ENCODE results near the gene MLF1.

- TF ChIP-seq, protein P1, sequence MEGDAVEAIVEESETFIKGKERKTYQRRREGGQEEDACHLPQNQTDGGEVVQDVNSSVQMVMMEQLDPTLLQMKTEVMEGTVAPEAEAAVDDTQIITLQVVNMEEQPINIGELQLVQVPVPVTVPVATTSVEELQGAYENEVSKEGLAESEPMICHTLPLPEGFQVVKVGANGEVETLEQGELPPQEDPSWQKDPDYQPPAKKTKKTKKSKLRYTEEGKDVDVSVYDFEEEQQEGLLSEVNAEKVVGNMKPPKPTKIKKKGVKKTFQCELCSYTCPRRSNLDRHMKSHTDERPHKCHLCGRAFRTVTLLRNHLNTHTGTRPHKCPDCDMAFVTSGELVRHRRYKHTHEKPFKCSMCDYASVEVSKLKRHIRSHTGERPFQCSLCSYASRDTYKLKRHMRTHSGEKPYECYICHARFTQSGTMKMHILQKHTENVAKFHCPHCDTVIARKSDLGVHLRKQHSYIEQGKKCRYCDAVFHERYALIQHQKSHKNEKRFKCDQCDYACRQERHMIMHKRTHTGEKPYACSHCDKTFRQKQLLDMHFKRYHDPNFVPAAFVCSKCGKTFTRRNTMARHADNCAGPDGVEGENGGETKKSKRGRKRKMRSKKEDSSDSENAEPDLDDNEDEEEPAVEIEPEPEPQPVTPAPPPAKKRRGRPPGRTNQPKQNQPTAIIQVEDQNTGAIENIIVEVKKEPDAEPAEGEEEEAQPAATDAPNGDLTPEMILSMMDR (IDR thresholded peaks at IDR 0.05; ENCODE audit: poor library complexity), result no peak
- no peak for TF ChIP-seq EZH2 (IDR thresholded peaks at IDR 0.05; ENCODE audit: borderline replicate concordance)
- no peak for TF ChIP-seq EZH2phosphoT487 (IDR thresholded peaks at IDR 0.05; ENCODE audit: low read depth, severe bottlenecking, unreplicated experiment)
Observed at GRCh38 chr3:158531334-158531733, 39.7 kb upstream of the MLF1 start.
